EL (cell line): Measurements from ENCODE around the gene UTS2R.

Experiments used
- DNase-seq: peaks from one replicate; pipeline ENCODE4 v3.0.0-alpha.2; 2016

Gene UTS2R

DNA sequence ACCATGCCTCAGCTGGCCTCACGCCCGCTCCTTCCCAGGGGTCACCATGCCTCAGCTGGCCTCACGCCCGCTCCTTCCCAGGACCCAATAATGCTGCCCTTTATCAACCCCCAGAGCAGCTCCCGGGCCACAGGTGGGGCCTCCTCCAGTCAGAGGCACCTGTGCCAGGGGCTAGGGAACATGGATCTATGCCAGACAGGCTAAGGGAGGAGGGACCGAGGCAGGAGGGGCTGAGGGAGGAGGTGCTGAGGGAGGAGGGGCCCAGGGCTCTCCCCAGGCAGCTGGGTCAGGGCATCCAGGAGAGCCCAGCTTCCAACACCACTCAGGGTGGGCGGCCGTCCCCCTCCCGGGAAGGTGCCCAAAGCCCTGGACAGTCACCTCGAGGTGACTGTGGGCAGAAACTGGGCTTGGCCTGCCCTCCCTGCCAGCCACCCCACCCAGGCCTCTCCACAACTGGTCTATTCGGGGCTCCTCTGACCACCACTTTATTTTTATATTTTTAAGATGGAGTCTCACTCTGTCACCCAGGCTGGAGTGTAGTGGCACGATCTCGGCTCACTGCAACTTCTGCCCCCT is 19.4 kb downstream of the UTS2R start:
- DNase-seq = no peak

DNA sequence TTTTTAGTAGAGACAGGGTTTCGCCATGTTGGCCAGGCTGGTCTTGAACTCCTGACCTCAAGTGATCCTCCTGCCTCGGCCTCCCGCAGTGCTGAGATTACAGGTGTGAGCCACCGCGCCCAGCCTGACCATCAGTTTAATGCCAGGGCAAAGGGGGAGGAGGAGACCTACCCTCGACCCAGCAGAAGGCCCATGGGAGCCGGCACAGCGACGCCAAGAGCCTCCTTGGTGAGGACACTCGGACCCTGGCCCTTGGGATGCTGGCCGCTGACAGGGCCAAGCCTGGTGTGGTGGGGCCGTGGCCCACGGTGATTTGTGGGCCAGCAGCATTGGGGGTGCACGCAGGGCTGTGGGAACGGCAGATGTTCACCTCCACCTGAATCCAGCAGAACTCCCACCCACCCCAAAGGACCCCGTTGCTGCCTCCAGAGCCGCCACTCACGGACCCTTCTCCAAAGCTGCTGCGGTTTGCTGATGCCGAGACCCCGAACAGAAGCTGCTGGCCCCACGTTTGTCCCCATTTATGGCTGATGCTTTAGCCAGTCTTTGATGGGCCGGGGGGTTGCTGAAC is 20.0 kb downstream of the UTS2R start:
- DNase-seq = no peak

DNA sequence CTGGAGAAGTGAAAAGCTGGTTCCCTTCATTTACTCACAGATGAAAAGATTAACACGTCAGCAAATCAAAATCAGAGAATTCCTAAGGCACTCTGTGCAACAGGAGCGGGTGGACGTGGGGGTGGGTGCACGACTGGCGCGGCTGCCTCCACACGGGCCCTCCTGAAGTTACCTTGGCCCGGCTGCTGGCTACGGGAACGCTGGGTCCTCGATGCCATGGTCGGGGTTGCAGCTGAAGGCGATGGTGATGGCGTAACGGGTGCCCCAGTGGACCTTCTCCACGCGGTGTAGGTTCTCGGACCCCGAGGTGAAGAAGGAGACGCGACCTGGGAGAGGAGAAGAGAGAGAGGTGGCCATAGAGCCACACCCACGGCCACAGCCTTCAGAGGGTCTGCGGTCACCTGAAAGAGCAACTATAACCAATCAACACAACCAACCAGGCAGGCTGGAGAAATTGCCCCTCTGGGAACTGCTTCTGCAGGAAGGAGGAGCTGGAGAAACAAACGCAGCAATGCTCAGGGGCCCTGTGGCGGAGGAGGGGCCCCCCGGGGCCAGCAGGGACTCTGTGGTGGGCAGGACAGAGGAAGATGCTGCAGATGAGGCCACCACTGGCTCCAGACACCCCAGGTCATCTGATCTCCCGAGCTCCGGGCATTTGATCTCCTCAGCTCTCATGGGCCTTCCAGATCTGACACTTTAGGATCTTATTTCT is 20.8 kb downstream of the UTS2R start:
- no peak for DNase-seq

DNA sequence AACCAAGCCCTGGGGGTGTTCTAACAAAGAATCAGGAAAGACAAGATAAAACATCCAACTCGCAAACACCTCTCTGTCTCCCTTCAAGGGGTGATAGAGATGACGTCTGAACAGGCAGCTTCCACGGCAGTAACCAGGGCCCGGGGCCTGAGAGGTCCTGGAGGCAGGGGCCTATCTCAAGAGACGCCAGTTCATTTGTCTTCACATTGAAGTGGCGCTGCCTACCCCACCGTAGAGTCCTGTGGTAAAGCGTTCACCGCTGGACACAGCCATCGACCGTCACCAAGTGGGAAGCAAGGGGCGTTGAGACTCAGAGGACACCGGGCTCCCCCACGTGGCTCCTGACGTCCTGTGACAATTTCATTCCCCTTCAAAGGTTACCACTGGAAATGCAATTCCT is 21.4 kb downstream of the UTS2R start:
- DNase-seq = no peak

DNA sequence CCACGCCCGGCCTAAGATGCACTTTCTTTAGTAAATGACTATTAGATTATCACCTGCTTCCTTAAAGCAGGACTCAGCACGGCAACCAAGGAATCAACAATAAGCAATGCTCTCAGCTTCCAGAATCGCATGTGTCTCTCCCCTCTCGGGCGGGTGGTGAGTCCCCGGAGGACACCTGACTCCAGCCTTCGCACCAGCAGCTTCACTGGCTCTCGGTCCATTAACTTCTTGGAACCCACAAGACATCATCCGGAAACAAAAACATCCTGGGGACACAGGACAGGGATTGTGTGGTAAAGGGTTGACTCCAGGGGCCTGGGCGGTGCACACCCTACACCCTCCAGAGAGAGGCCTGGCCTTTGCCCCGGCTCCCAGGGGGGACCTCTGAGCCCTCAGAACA is 22.7 kb downstream of the UTS2R start:
- DNase-seq = no peak

DNA sequence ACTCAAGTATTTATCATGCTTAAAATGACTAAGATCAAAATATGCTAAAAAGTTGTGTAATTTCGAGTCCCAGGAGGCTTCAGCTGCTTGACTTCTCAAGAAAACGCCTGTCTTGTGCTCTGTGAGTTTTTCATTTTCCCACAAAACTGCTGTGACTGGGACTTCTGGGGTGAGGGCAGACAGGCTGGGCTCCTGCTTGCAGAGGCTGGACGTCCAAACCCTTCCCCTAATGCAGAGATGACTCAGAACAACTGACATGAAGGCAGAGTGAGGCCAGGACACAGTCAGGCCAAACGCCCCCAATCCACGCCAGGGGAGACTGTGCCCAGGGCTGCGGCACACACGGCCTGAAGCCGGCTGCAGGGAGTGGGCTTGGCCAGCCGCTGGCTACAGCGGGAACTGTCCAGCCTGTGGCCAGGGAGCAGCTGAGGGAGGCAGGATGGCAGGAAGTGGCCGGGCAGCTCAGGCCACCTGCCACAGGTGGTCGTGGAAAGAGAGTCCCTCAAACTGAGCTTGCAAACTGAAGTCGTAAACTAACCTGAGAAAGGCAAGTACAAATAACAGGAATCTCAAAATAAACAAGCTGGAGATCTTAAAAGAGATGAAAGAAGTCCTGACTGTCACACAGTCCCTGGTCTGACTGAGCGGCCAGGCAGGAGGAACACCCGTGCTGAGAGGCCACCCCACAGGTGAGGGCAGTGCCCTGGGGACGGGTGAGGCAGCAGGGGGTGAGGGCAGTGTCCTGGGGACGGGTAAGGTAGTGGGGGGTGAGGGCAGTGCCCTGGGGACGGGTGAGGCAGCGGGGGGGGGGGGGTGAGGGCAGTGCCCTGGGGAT is 25.3 kb downstream of the UTS2R start:
- peak; percentile 81 for DNase-seq

DNA sequence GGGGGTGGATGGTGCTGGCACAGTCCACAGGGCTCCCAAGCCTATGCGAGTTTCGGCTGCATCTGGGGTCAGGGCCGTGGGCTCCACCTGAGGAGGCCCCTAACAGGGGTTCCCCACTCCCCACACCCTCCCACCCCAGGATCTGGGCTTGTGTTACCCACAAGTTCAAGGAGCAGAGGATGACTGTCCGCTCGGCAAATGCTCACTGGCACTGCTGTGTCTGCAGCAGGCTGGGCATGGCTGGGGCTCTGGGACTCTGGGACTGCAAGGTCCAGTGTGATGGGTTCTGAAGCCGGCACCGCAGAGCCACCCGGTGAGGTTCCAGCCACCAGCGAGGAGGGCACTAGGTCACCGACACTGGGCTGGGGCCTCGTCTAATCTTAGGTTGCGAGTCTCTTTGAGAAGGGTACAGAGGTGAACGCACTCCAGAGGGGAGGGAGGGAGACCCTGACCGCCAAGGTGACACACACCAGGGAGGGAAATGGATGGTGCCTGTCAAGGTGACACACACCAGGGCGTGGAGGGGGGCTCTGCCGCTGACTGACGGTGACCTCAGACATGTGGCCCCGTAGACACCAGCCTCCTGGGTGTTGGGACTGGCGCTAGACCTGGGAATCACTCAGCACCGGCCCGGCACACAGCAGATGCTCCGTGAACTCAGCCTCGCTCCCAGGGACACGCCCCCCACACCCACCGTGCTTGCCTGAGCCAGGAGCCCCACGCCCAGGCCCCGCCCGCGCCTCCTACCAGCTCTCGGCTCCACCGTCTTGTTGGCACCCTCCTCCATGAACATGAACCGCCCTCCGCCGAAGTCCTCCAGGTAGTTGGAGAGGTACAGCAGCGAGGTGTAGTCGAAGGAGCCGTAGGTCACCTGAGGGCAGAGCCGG is 26.1 kb downstream of the UTS2R start:
- no peak for DNase-seq

DNA sequence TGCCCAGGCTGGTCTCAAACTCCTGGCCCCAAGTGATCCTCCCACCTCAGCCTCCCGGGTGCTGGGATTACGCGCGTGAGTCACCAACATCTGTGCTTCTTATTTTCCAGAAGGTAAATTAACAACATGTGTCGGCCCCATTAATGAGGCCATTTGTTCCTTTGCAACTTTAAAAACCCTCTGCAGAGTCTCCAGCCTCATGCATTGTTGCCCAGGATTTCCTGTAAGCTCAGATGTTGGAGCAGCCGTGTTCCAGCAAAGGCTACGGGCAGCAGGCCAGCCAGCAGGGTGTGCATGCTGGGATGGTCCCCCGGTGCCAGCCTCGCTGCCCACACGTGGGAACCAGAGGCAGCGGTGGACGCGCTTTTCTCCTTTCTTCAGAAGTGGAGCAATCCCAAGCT is 27.5 kb downstream of the UTS2R start:
- peak; percentile 55 for DNase-seq

DNA sequence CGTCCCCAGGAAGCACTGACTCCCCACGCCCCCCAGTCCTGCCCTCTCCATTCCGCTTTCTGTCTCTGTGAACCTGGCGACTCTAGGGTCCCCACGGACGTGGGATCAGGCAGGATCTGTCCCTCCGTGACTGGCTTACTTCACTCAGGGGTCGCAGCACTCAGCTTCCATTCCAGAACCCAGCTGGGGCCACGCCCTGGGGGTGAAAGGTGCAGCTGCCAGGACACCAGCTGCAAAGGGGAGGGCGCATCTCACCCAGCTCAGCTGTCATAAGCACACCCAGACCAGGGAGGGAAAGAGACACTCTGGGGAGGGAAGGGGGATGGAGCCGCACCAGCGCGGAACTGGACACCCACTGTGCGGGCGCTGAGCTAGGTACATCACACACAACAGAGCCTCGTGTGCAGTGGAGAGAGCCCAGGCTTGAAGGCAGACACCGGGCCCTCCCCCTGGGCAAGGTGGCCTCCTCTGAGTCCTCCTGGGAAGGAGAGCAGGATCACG is 28.1 kb downstream of the UTS2R start:
- no peak for DNase-seq

DNA sequence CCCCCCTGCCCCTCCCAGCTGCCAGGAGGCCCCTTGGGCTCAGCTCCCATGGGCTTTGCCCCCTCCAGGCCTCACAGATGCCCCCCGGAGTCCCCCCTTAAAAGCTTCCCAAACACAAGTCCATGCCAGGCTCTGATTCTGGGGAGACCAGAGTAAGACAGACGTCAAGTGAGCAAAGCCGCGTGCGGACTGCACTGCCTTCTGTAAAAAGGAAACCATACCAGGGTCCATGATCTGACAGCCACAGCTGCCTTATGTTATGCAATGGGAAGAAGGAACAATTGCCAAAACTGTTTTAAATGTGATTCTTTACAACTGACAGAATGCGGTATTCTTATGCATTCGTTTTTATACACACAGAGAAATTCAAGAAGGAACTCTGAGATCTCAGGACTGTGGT is 28.6 kb downstream of the UTS2R start:
- DNase-seq = no peak

DNA sequence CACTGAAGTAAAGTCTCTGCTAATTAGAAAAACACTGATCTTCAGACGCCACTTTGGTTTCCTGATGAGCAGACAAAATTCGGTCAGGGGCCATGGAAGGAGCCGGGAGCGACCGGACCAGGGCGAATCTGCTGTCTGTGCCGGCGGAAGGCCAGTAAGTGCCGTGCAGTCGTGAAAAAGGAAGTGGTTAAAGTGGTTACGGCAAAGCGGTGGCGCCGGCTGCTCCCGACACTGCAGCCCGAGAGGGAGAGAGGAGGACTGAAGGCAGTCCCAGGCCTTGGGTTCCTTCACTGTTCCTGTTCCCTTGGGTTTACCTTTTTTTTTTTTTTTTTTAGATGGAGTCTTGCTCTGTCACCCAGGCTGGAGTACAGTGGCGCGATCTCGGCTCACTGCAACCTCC is 29.3 kb downstream of the UTS2R start:
- no peak for DNase-seq

DNA sequence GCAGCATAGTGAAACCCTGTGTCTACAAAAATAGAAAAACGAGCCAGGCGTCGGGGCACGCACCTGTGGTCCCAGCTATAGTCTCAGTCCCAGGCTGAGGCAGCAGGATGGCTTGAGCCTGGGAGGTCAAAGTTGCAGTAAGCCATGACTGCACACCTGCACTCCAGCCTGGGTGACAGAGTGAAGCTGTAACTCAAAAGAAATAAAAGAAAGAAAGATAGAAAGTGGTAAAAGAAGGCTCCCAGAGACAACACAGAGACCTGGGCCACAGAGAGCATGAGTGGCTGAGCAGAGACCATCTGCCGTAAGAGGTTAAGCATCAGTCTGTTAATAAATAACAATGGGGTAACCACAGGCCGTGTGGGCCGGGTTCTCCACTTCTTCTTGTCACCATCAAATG is 31.3 kb downstream of the UTS2R start:
- DNase-seq = no peak

DNA sequence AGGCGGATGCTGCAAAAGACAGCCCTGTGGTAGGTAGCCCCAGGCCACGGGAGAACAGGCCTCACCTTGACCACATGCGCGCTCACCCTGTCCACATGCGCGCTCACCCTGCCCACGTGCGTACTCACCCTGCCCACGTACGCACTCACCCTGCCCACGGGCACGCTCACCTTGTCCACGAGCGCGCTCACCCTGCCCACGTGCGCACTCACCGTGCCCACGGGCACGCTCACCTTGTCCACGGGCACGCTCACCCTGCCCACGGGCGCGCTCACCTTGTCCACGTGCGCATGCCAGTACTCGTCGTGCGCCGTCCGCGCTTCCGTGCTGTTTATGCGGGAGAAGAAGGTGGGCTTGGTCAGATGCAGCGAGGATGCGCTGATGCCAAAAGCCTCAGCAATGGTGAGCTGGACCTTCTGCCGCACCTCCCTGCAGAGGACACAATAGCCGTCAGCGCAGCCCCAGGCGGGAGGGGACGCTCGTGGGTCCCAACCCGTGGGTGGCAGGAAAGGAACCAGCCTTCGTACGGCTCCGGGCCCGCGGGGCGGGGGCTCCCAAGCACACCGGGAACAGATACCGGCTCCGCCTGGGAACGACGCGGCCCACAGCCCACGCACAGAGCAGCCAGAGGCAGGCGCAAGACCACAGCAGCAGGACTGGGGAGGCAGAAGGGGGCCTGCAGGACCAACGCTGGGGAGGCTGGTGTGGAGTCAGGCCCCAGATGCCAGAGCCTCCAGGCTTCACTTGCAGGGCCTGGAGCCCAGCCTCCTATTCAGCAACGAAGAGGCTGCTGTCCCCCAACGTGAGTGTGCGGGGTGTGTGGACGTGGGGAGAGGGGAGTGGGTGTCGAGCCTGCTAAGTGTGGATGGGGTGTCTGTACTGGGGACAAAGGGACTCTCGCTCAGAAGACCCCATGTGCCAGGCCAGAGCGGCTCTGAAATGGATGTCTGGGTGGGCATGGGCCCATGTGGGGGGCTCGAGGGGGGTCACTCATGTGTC is 32.4 kb downstream of the UTS2R start:
- DNase-seq = no peak

DNA sequence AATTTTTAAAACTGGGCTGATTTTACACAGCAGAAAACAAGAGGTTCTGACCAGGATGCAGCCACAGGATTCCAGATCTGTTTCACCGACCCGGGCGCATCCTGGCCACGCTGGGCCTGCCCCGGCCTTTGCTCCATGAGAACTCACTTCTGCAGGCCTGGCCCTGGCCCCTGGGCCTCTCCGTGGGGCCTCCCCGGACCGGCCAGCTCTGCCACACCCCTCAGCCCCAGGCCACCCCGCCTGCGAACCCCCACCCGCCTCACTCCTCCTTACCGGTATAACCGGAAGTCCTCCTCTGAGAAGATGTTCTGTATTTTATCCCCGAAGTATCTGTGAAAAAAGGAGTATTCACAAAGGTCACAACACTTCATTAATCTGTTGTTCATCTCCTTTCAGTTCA is 33.5 kb downstream of the UTS2R start:
- DNase-seq = no peak

DNA sequence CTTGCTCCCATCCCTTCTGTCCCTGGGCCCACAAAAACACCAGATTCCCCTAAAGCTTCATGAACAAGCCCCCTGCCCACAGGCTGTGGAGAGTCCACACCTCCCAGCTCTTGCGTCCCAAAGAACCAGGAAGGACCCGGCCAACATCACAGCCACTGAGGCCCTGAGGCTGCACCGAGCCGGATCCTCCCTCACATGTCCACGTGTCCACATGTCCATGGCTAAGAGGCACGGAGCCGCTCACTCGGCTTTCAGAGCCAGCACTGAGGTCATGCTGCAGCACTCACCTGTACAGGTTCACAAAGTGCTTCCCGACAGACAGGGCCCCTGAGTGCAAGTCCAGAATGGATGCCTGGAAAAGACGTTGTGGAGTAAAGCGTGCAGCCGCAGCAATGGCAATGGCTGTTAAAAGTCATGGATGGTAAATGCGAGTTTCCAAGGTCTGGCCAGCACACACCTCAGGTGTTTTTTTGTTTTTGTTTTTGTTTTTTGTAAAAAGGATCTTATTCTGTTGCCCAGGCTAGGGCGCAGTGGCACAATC is 34.6 kb downstream of the UTS2R start:
- no peak for DNase-seq

DNA sequence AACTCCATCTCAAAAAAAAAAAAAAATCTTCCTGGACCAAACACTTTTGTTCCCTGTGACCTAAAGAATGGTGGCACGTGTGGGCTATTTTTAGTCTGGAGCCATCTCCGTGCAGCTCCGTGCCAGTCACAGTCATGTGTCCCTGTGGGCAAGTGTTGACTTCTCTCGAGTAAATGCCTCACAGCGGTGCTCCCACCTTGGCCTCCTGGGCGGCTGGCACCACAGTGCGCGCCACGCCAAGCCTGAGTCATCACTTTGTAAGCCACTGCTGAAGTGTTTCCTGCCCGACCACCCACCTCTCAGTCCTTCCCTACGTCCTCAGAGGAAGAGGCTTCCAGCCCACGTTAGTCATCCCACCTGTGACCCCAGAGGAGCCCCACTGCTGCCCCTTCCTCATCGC is 35.7 kb downstream of the UTS2R start:
- DNase-seq = no peak

DNA sequence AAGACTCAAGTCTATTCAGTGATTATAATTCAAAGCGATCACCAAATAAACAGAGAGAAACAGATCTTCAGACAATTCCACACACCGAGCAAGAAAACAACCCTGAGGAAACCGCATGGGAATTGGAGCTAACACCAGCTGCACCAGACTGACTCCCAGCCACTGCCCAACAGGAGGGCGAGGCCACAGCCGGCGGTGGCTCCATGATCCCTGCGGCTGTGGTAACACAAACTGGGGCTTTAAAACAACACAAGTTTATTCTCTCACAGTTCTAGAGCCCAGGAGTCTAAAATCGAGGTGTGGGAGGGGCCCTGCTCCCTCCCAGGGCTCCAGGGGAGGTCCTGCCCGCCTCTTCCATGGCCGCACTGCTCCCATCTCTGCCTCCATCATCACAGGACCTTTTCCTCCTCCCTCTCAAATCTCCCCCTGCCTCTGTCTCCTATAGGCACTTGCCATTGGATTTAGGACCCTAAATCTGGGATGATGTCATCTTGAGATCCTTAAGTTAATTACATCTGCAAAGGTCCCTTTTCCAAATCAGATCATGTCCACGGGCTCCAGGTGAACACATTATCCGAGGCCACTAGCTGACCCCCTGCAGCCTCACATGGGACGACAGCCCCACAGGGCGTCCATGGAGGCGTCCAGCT is 36.8 kb downstream of the UTS2R start:
- no peak for DNase-seq

DNA sequence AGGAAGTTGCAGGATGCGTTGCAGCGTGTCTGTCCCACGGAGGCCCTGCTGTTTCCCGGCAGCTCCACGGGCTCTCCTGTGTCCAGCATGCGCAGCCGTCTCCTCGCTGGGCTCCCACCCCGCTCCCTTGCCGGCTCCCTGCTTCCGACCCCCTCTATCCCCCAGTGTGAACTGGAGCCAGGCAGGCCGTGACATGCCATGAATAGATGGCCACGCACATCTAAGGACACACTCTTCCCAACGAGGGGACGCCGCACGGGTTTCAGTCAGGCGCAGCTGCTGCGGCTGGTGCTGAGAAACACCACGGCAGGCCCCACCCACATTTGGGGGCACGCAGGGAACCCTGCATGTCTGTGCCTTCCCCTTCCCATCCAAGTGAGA is 37.4 kb downstream of the UTS2R start:
- no peak for DNase-seq

DNA sequence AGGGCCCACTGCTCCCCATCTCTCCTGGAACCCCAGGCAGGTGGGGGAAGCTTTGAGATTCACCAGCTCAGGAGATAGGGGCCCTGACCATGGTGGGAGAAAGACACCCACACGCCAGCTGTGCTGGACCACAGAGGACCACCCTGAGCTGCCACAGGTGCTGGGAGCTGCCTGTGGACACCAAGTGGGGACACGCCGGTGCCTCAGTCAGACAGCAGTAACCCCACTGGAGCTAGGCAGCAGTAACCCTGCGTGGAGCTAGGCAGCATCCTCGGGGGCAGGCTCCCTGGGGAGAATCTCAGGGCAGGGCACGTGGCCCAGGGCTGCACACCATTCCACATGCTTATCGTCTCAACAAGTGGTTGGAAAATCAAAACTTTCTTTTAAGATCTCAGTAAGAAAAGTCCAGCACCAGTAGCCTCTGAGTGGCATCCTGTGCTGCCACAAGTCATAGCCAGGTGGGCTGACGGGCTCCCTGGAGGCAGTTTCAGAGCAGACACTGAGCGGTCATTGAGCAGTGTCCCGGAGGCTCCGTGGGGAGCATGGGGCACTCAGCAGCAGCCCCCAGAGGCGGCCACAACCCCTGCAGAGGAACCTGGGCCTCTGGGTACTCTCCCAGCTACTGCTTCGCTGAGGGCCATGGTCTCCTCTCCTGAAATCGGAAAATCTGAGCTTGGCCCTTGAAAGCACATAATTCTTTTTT is 38.6 kb downstream of the UTS2R start:
- DNase-seq = no peak
